GM19324 (cell line): ENCODE results near the gene NDUFS7.

Experiments
- ATAC-seq: cut with Tn5 transposase; IDR thresholded peaks from one replicate; pipeline ENCODE4 v1.9.1; 2021; ENCODE audit warnings: mild to moderate bottlenecking, moderate library complexity; ENCODE audit not compliant: unreplicated experiment, low FRiP score

Gene NDUFS7

GRCh38 chr19:1383312-1384084 lies at the start of gene NDUFS7:
Gene NDUFS7, plus strand, starts transcription at chr19:1383907. Its CDS starts 20 bp downstream, at chr19:1383927.
- peak; percentile 80 for ATAC-seq

- no peak for ATAC-seq
These were observed 47.5 kb upstream of the NDUFS7 start for GRCh38 chr19:1336079-1336684.

GRCh38 chr19:1340681-1341469 lies 42.8 kb upstream of the NDUFS7 start:
- ATAC-seq: no peak

- no peak for ATAC-seq
These were observed 40.7 kb upstream of the NDUFS7 start for GRCh38 chr19:1343041-1343440.

GRCh38 chr19:1349211-1349610 lies 34.5 kb upstream of the NDUFS7 start:
- no peak for ATAC-seq

GRCh38 chr19:1350867-1351266 lies 32.8 kb upstream of the NDUFS7 start:
- no peak for ATAC-seq

- ATAC-seq: no peak
These were observed 32.3 kb upstream of the NDUFS7 start for GRCh38 chr19:1351381-1351851.

GRCh38 chr19:1353144-1353543 lies 30.6 kb upstream of the NDUFS7 start:
- ATAC-seq: no peak

GRCh38 chr19:1354970-1355567 lies 28.6 kb upstream of the NDUFS7 start:
- ATAC-seq: no peak

GRCh38 chr19:1355568-1356507 lies 27.9 kb upstream of the NDUFS7 start:
- ATAC-seq: no peak

GRCh38 chr19:1356508-1356865 lies 27.2 kb upstream of the NDUFS7 start:
- no peak for ATAC-seq

GRCh38 chr19:1357531-1358109 lies 26.1 kb upstream of the NDUFS7 start:
- ATAC-seq: no peak

GRCh38 chr19:1360126-1360817 lies 23.4 kb upstream of the NDUFS7 start:
- ATAC-seq: no peak

GRCh38 chr19:1360818-1361461 lies 22.8 kb upstream of the NDUFS7 start:
- ATAC-seq: no peak

- no peak for ATAC-seq
These were observed 21.9 kb upstream of the NDUFS7 start for GRCh38 chr19:1361601-1362386.

GRCh38 chr19:1362387-1363257 lies 21.1 kb upstream of the NDUFS7 start:
- ATAC-seq: no peak

- no peak for ATAC-seq
These were observed 20.1 kb upstream of the NDUFS7 start for GRCh38 chr19:1363599-1363998.
